K562 (cell line): Measurements from ENCODE around the gene GRPEL2. TPM values are rescaled to one million over a fixed set of nuclear protein-coding genes. Genes with fewer than 3 reads are reported as not detected.

Experiments
- AFF4 ChIP-seq: sonication (generic); formaldehyde crosslinking; IDR thresholded peaks from 2 replicates; pipeline ENCODE4 v1.8.0; 2023; ENCODE audit warnings: mild to moderate bottlenecking, missing genetic modification reagents
- BCOR ChIP-seq: fragments of 450-650 bp; IDR thresholded peaks from 2 replicates; pipeline ENCODE4 v1.6.1; 2016
- ERF ChIP-seq: fragments of 450-650 bp; formaldehyde crosslinking; IDR thresholded peaks from 2 replicates; pipeline ENCODE4 v1.4.0; 2020; ENCODE audit warnings: mild to moderate bottlenecking, mixed read lengths
- EWSR1 ChIP-seq: fragments of 450-650 bp; IDR thresholded peaks from 2 replicates; pipeline ENCODE4 v1.6.1; 2018; ENCODE audit warnings: borderline replicate concordance, mild to moderate bottlenecking, low read depth, moderate library complexity; ENCODE audit not compliant: partially characterized antibody
- HMGXB4 ChIP-seq: sonication (generic); formaldehyde crosslinking; IDR thresholded peaks from 2 replicates; pipeline ENCODE4 v1.8.1; 2023; ENCODE audit warnings: mild to moderate bottlenecking, missing genetic modification reagents
- KDM4B ChIP-seq, 2 experiments: fragments of 450-650 bp in 1 of 2; sonication (generic) in 1 of 2; IDR thresholded peaks; 2 replicates each; pipeline ENCODE4 v1.6.1; 2016 to 2017; ENCODE audit warnings: borderline replicate concordance in 2 of 2, antibody characterized with exemption in 1 of 2, low read depth in 1 of 2, mild to moderate bottlenecking in 1 of 2
- KLF13 ChIP-seq: fragments of 450-650 bp; IDR thresholded peaks from 2 replicates; pipeline ENCODE4 v1.6.1; 2016; ENCODE audit warnings: missing genetic modification characterization, low read depth, mild to moderate bottlenecking, missing compliant biosample characterization, moderate library complexity, borderline replicate concordance
- LEF1 ChIP-seq: fragments of 450-650 bp; IDR thresholded peaks from 2 replicates; pipeline ENCODE4 v1.6.1; 2016; ENCODE audit warnings: mild to moderate bottlenecking
- MAFG ChIP-seq: fragments of 450-650 bp; conservative IDR thresholded peaks from 2 replicates; pipeline ENCODE4 v1.6.1; 2016; ENCODE audit warnings: missing genetic modification characterization, missing compliant biosample characterization
- MBD2 ChIP-seq: sonication (generic); IDR thresholded peaks from 2 replicates; pipeline ENCODE4 v1.6.1; 2016; ENCODE audit warnings: low read depth, borderline replicate concordance
- POLR2H ChIP-seq: IDR thresholded peaks from 2 replicates; pipeline ENCODE4 v1.6.1; 2016; ENCODE audit warnings: missing genetic modification characterization, low read depth, mild to moderate bottlenecking, control low read depth, missing compliant biosample characterization, moderate library complexity
- RBFOX2 ChIP-seq: fragments of 200-400 bp; formaldehyde crosslinking; IDR thresholded peaks from 2 replicates; pipeline ENCODE4 v1.6.1; 2017; ENCODE audit warnings: low read depth, mild to moderate bottlenecking, low read length, moderate library complexity
- SMARCA5 ChIP-seq: fragments of 450-650 bp; IDR thresholded peaks from 2 replicates; pipeline ENCODE4 v1.6.1; 2016
- SUPT5H ChIP-seq: fragments of 450-650 bp; IDR thresholded peaks from 2 replicates; pipeline ENCODE4 v1.6.1; 2016
- TAF1 ChIP-seq: IDR thresholded peaks from 2 replicates; pipeline ENCODE4 v1.6.1; 2011; ENCODE audit warnings: mild to moderate bottlenecking, low read length, moderate library complexity; ENCODE audit not compliant: insufficient read depth, control insufficient read depth, severe bottlenecking; ENCODE audit errors: extremely low read depth
- TAF9B ChIP-seq: fragments of 450-650 bp; IDR thresholded peaks from 2 replicates; pipeline ENCODE4 v1.6.1; 2018; ENCODE audit warnings: mild to moderate bottlenecking; ENCODE audit not compliant: partially characterized antibody
- TBL1XR1 ChIP-seq, 2 experiments: IDR thresholded peaks; 2 replicates each; pipeline ENCODE4 v1.6.1; 2012; ENCODE audit warnings: improper control_type of control experiment in 2 of 2, low read length in 2 of 2, mild to moderate bottlenecking in 1 of 2
- TRIM24 ChIP-seq, 2 experiments: fragments of 450-650 bp; IDR thresholded peaks; 2 replicates each; pipeline ENCODE4 v1.6.1; 2016
- U2AF2 ChIP-seq: fragments of 200-400 bp; formaldehyde crosslinking; optimal IDR thresholded peaks from 2 replicates; pipeline ENCODE3; 2017; ENCODE audit warnings: low read depth, mild to moderate bottlenecking, low read length
- WHSC1 ChIP-seq: IDR thresholded peaks from one replicate; pipeline ENCODE4 v1.6.1; 2012; ENCODE audit warnings: low read length, control low read depth, inconsistent platforms
- YY1 ChIP-seq, 3 experiments: IDR thresholded peaks; 2 replicates each; pipeline ENCODE4 v1.6.1; 2011; ENCODE audit warnings: low read length in 2 of 3, mild to moderate bottlenecking in 2 of 3, moderate library complexity in 2 of 3, borderline replicate concordance in 1 of 3, control low read depth in 1 of 3, low read depth in 1 of 3; ENCODE audit not compliant: insufficient read depth in 3 of 3, insufficient replicate concordance in 2 of 3, control insufficient read depth in 1 of 3, insufficient read length in 1 of 3; ENCODE audit errors: extremely low read depth in 1 of 3
- ZNF12 ChIP-seq: sonication (generic); formaldehyde crosslinking; IDR thresholded peaks from 2 replicates; pipeline ENCODE4 v1.4.0; 2020; ENCODE audit warnings: mild to moderate bottlenecking, missing genetic modification reagents
- ZNF41 ChIP-seq: fragments of 250-450 bp; sonication (Bioruptor Pico); conservative IDR thresholded peaks from 2 replicates; pipeline ENCODE4 v1.4.0; 2020; ENCODE audit warnings: mild to moderate bottlenecking
- polyA plus RNA-seq, 8 experiments: library from polyadenylated mRNA; depleted of rRNA in 4 of 8; stranded (reverse) in 5 of 8; unstranded in 3 of 8; fragments of >200 nt; fragmentation: Nextera tagmentation in 2 of 8; fragmentation: Illumina TruSeq in 1 of 8; extraction: Ambion mirVana in 2 of 8; extraction: Trizol in 1 of 8; gene quantifications; 2 replicates each; pipeline versions ENCODE4 v1.2.1 to v1.2.3, GENCODE V29; 2011 to 2014; ENCODE audit warnings: inconsistent platforms in 1 of 8, missing spikeins in 1 of 8
- total RNA-seq, 7 experiments: library from RNA; depleted of rRNA in 6 of 7; stranded (reverse); fragments of >200 nt in 6 of 7; fragmentation: Illumina TruSeq in 2 of 7; extraction: Trizol in 2 of 7; gene quantifications; 2 replicates each; pipeline versions ENCODE4 v1.2.1 to v1.2.3, GENCODE V29; 2011 to 2021; ENCODE audit warnings: low replicate concordance in 1 of 7

The GRPEL2 gene
- total and polyA plus RNA-seq, 9 of the 15 experiments (the other 6 are each of a cell fraction or from before 2014, with no cell fraction given), result 11.2 to 40.5 (median 25.8) TPM

GRCh38 chr5:149345147-149345891 lies at the start of gene GRPEL2 (continued):
- TF ChIP-seq AFF4 (no peak; the same call in 1 of the 2 replicates), ZNF12 (0 out of 2 replicates have a peak, but pooled peaks have one; percentile 22), YY1 (IDR thresholded peaks at IDR 0.05; ENCODE audit: borderline replicate concordance in 1 of 3, control insufficient read depth in 1 of 3, extremely low read depth in 1 of 3, insufficient read depth in 3 of 3, insufficient read length in 1 of 3, insufficient replicate concordance in 2 of 3, low read depth in 1 of 3, low read length in 2 of 3) (peak; percentile 63 to 94 (median 92)), BCOR (peak; percentile 99), ERF (CRISPR knock-in tag) (0 out of 2 replicates have a peak, but pooled peaks have one; percentile 45), KDM4B (IDR thresholded peaks at IDR 0.05; ENCODE audit: borderline replicate concordance in 2 of 2, low read depth in 1 of 2) (peak in 1 of 2 experiments; percentile 97; a peak in 2 of 4 replicates), ZNF41 (0 out of 2 replicates have a peak, but pooled peaks have one; percentile 43), U2AF2 (no peak), TAF1 (peak; percentile 94), TBL1XR1 (IDR thresholded peaks at IDR 0.05; ENCODE audit: low read length in 2 of 2) (peak in 1 of 2 experiments; percentile 30; a peak in 2 of 4 replicates), MBD2 (peak; percentile 50; the same call in 1 of the 2 replicates), WHSC1 (no peak), POLR2H (tag) (peak; percentile 88), TAF9B (peak; percentile 86), RBFOX2 (peak; percentile 98), MAFG (tag) (no peak), KLF13 (peak; percentile 82; the same call in 1 of the 2 replicates), SMARCA5 (peak; percentile 98), SUPT5H (peak; percentile 96), TRIM24 (IDR thresholded peaks at IDR 0.05) (peak in 1 of 2 experiments; percentile 98; a peak in 2 of 4 replicates), HMGXB4 (peak; percentile 36; the same call in 1 of the 2 replicates), LEF1 (peak; percentile 36; the same call in 1 of the 2 replicates), EWSR1 (no peak)
